Nephron (organoid): Measurements from ENCODE around the gene COL16A1.

ENCODE experiments used
- H3K27ac Mint-ChIP-seq, 3 experiments: 2 replicates each; pipeline ENCODE4 v1.8.0; 2020; ENCODE audit warnings: mixed read lengths in 3 of 3, mild to moderate bottlenecking in 2 of 3, moderate library complexity in 1 of 3
- H3K27me3 Mint-ChIP-seq: 2 replicates; pipeline ENCODE4 v1.8.0; 2021; ENCODE audit warnings: low read depth, mild to moderate bottlenecking, moderate library complexity, mixed read lengths
- H3K36me3 Mint-ChIP-seq: 2 replicates; pipeline ENCODE4 v1.8.0; 2020; ENCODE audit warnings: low read depth, mixed read lengths
- H3K4me1 Mint-ChIP-seq: 2 replicates; pipeline ENCODE4 v1.8.0; 2020; ENCODE audit warnings: mixed read lengths
- H3K4me3 Mint-ChIP-seq, 3 experiments: 2 replicates each; pipeline ENCODE4 v1.8.0; 2020; ENCODE audit warnings: mild to moderate bottlenecking in 3 of 3, mixed read lengths in 3 of 3, moderate library complexity in 2 of 3
- H3K9me3 Mint-ChIP-seq: 2 replicates; pipeline ENCODE4 v1.8.0; 2020; ENCODE audit warnings: mixed read lengths
- TF ChIP-seq, protein P1 (sequence below), 3 experiments: fragments of 200-600 bp; sonication (generic); IDR thresholded peaks; one replicate each; pipeline ENCODE4 v1.5.0; 2021; ENCODE audit warnings: antibody characterized with exemption in 3 of 3; ENCODE audit not compliant: unreplicated experiment in 3 of 3

COL16A1 gene

DNA sequence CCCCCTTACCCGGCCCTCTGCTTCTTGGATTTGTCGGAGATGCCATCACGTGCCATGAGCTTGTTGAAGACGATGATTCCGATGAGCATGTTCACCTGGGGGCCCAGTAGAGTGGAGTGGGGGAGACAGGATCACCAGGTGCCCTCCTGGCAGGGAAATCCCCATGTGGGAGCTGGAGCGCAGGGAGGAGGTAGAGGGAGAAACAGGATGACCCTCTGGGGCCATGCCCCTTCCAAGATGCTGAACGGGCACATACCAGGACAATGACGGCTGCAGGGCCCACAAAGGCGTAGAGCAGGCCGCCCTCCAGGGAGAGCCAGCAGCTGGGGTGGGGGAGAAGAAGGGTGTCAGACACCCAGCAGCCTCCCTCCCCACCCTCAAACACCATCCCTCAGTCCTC lies 31.8 kb upstream of the COL16A1 start:
- H3K4me3 Mint-ChIP-seq: no peak overlapping the region
- TF ChIP-seq, protein P1, sequence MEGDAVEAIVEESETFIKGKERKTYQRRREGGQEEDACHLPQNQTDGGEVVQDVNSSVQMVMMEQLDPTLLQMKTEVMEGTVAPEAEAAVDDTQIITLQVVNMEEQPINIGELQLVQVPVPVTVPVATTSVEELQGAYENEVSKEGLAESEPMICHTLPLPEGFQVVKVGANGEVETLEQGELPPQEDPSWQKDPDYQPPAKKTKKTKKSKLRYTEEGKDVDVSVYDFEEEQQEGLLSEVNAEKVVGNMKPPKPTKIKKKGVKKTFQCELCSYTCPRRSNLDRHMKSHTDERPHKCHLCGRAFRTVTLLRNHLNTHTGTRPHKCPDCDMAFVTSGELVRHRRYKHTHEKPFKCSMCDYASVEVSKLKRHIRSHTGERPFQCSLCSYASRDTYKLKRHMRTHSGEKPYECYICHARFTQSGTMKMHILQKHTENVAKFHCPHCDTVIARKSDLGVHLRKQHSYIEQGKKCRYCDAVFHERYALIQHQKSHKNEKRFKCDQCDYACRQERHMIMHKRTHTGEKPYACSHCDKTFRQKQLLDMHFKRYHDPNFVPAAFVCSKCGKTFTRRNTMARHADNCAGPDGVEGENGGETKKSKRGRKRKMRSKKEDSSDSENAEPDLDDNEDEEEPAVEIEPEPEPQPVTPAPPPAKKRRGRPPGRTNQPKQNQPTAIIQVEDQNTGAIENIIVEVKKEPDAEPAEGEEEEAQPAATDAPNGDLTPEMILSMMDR (IDR thresholded peaks at IDR 0.05; ENCODE audit: unreplicated experiment in 3 of 3): no peak
- peaks cover 4% of the 10 kb centered on the region for H3K36me3 Mint-ChIP-seq
- no peaks in the 10 kb centered on the region for H3K9me3 Mint-ChIP-seq
- peaks cover 4% of the 10 kb centered on the region for H3K27me3 Mint-ChIP-seq
- peaks cover 5% of the 10 kb centered on the region for H3K4me1 Mint-ChIP-seq
- H3K27ac Mint-ChIP-seq: no peak overlapping the region

DNA sequence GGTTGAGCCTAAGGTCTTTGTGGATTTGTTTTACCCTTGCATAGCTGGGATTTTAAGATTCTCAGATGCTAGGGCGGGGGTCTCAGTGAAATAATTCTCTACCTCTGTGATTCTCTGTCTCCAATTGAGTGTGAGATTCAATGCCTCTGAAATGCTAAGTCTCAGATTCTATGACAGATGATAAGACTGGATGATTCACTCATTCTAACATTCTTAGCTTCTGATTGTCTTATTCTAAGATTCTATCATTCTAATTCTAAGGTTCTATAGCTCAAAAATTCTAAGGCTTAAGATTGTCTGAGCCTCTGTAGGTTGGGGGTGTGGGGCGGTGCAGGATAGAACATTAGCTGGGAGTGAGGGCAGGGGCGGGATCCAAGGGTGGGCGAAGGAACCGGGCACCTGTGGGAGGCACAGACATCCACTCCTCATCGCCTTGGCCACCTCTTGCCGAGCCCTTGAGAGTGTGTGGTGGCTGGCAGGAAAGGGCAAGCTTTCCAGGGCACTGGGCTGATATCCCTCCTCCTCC lies 30.8 kb upstream of the COL16A1 start:
- TF ChIP-seq, protein P1 (IDR thresholded peaks at IDR 0.05; ENCODE audit: unreplicated experiment in 3 of 3): no peak
- Mint-ChIP-seq H3K4me1 (peaks cover 5% of the 10 kb centered on the region), H3K4me3 (no peak overlapping the region), H3K36me3 (peaks cover 4% of the 10 kb centered on the region), H3K9me3 (no peaks in the 10 kb centered on the region), H3K27me3 (peaks cover 4% of the 10 kb centered on the region), H3K27ac (no peak overlapping the region)

DNA sequence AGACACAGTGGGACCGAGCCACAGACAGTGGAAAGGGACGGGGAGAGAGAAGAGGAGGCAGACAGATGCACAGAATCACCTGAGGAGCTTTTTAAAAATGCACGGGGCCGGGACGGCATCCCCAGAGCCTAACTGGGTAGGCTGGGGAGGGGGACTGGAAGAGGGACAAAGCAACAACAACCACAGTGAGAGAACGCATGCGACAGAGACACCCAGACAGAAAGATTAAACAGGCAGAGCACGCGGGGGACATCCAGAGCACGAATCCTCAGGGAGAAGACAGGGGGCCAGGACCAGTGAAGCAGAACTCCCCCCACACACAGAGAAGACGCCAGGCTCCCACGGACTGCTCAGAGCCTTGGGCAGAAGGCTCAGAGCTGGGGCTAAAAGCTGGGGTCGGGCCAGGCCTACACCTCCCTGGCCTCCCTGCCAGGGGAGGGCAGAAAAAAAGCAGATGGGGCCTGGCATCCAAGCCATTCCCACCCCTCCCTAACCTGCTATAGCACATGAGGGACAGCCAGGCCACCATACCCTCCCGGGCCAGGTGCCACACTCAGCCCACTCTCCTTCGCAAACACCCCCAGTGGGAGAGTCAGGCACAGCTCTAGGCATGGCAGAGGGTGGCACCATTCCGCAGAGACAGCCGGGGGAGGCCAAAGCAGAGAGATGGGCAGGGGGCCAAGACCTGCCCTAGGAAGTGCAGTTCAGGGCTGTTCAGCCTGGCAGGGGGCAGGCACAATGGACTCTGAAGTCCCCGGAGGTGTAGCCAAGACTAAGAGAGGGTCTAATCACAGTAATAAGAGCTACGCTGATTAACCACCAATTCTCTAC lies 29.8 kb upstream of the COL16A1 start:
- H3K4me1 Mint-ChIP-seq: peaks cover 5% of the 10 kb centered on the region
- no peak overlapping the region for H3K27ac Mint-ChIP-seq
- TF ChIP-seq, protein P1 (IDR thresholded peaks at IDR 0.05; ENCODE audit: unreplicated experiment in 3 of 3): no peak
- no peaks in the 10 kb centered on the region for H3K9me3 Mint-ChIP-seq
- H3K4me3 Mint-ChIP-seq: no peak overlapping the region
- peaks cover 4% of the 10 kb centered on the region for H3K27me3 Mint-ChIP-seq
- H3K36me3 Mint-ChIP-seq: peaks cover 4% of the 10 kb centered on the region

DNA sequence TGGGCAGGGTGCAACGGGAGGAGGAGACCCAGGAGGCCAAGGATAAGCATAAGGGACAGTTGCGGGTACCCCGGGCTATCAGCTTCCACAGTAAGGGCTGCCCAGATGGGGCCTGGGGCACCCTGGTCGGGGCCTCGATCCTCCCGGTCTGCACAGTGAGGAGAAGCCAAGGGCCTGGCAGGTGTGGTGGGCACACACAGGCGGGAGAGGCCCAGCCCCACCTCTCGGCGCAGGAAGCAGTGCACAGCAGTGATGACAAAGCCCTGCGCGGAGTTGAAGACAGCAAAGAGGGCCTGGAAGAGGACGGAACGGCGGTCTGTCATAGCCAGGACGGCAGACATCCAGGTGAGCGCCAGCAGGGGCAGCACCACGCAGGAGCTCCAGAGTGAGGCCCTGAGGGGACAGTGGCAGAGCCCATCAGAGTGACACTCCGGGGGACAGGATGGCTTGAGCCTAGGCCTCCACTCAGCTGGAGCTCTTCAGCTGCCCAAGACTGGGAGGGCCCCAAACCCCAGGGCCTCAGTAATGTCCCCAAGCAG lies 29.0 kb upstream of the COL16A1 start:
- Mint-ChIP-seq H3K9me3 (no peaks in the 10 kb centered on the region), H3K4me3 (no peak overlapping the region), H3K27ac (no peak overlapping the region), H3K36me3 (peaks cover 4% of the 10 kb centered on the region), H3K4me1 (peaks cover 5% of the 10 kb centered on the region), H3K27me3 (peaks cover 4% of the 10 kb centered on the region)
- TF ChIP-seq, protein P1 (IDR thresholded peaks at IDR 0.05; ENCODE audit: unreplicated experiment in 3 of 3): no peak

DNA sequence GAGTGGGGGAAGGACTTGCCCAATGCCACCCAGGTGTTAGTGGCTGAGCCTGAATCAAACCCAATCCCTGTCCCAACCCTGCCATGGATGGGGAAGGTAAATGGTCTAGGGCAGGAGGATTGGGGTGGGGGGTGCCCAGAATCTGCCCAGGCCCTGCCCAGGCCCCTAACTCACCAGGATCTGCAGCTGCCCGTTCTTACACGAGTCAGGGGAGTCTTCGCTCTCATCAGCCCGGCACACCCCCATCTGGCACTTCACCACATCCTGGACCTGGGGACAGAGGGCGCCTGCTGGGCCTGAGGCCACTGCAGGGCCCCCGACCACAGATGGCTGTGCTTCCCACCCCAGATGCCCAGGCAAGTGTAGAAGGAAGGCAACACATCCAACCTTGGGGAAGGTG lies 28.5 kb upstream of the COL16A1 start:
- Mint-ChIP-seq H3K27ac (no peak overlapping the region), H3K36me3 (peaks cover 4% of the 10 kb centered on the region), H3K9me3 (no peaks in the 10 kb centered on the region), H3K4me3 (no peak overlapping the region), H3K4me1 (peaks cover 5% of the 10 kb centered on the region), H3K27me3 (peaks cover 4% of the 10 kb centered on the region)
- TF ChIP-seq, protein P1 (IDR thresholded peaks at IDR 0.05; ENCODE audit: unreplicated experiment in 3 of 3): no peak
